ENCODE measurements around the gene SAG. TPM values are rescaled to one million over a fixed set of nuclear protein-coding genes. Genes with fewer than 3 reads are reported as not detected.

Gene SAG
- total RNA-seq, 2 donors from 2014 or later = 1.8 TPM; not detected in 1

DNA sequence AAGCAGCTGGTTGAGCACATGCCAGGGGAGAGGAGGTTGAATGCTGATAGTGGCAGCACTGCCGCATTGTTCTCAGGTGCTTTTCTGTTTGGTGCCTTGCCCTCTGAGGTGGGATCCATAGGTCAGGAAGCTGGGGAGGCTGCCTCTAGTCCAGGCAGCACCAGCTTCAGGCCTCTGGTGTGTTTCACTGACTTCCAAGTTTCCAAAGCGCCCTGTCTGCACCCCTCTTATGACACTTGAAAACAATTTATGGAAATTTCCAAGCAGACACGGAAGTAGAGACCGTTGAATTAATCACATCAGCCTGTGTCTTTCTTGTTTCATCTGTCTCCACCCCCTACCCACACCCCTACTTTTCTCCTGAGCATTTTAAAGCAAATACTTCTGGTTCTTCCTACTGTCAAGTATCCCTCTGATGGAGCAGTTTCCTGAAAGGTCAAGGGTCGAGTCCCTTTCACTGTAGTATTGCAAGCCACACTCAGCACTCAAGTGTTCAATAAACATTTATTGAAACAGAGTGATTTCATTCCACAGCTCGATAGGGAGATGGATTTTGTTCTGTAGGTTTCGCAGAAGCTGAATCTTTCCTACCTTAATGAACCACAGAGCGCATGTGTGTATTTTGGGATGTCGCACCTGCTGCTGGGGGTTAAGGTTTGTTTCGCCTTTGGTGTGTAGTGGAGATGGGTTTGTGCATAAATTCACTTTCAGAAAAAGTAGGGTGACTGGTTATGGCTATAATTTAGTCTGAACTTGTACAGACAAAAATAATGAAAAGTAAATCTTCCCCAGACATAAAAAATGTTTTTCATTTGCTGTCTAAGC, 68.1 kb downstream of the SAG start:
- no peaks in the 10 kb centered on the region for H3K36me3 ChIP-seq
- no peaks in the 10 kb centered on the region for H3K9me3 ChIP-seq
- no peaks in the 10 kb centered on the region for H3K27me3 ChIP-seq
- H3K27ac ChIP-seq = peak overlapping the region; percentile 3
- peaks cover 7% of the 10 kb centered on the region for H3K4me1 ChIP-seq
- no peak for TF ChIP-seq CTCF (IDR thresholded peaks at IDR 0.05)
- no peak overlapping the region for H3K4me3 ChIP-seq
- intact Hi-C loops (cut with DNase I) = no loop called here
- no peak for DNase-seq
- no peak overlapping the region for H3K9ac ChIP-seq (ENCODE audit: low read depth in 2 of 2, low read length in 2 of 2)

GRCh38 chr2:233379034-233379433, 71.4 kb downstream of the SAG start:
- no peak for DNase-seq
- no peaks in the 10 kb centered on the region for H3K9me3 ChIP-seq
- peaks cover 7% of the 10 kb centered on the region for H3K4me1 ChIP-seq
- intact Hi-C loops (cut with DNase I) = no loop called here
- H3K27me3 ChIP-seq = no peaks in the 10 kb centered on the region
- no peak overlapping the region for H3K4me3 ChIP-seq
- no peak overlapping the region for H3K9ac ChIP-seq (ENCODE audit: low read depth in 2 of 2, low read length in 2 of 2)
- no peaks in the 10 kb centered on the region for H3K36me3 ChIP-seq
- TF ChIP-seq CTCF (IDR thresholded peaks at IDR 0.05) = no peak
- H3K27ac ChIP-seq = no peak overlapping the region

GRCh38 chr2:233379441-233379840, 71.8 kb downstream of the SAG start:
- no peak for TF ChIP-seq CTCF (IDR thresholded peaks at IDR 0.05)
- no peaks in the 10 kb centered on the region for H3K9me3 ChIP-seq
- peaks cover 7% of the 10 kb centered on the region for H3K4me1 ChIP-seq
- no peaks in the 10 kb centered on the region for H3K36me3 ChIP-seq
- H3K9ac ChIP-seq (ENCODE audit: low read depth in 2 of 2, low read length in 2 of 2) = no peak overlapping the region
- no peak for DNase-seq
- H3K27ac ChIP-seq = no peak overlapping the region
- no peaks in the 10 kb centered on the region for H3K27me3 ChIP-seq
- no peak overlapping the region for H3K4me3 ChIP-seq
- intact Hi-C loops (cut with DNase I) = no loop called here

DNA sequence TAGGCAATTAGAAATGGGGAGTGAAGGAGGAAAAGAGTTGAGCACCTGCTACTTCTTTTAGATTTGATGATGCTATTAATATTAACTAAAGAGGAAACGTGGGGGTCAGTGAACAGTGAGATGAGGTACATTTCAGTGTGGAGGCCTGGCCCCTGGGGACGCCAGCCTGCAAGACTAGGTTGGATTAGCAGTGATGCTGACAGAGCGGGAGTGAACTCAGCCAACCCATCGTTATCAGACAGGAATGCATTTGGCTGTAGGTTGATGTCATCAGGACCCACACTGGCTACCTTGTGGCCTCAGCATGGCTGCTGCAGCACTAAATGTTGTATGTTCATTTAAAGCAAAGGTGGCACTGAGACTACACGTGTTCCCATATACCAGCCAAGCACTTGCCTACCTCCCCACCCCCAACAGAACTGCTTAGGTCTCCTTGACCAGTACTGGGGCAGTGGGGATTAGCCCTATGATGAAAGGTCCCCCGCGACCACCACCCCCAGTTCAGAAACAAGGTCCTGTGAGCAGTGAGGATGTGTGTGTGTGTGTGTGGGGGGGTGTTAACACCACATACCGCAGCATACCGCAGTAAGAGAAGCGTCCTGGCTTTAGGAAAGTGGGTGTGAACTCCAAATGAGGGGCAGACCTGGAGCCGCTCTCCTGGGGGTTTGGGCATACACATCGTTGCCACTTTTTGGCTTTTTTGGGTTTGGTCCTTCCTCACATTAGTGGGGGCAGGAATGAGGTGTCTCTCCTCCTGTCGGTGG, 72.7 kb downstream of the SAG start:
- peaks cover 4% of the 10 kb centered on the region for H3K4me1 ChIP-seq
- no peaks in the 10 kb centered on the region for H3K9me3 ChIP-seq
- intact Hi-C loops (cut with DNase I) = no loop called here
- no peak for TF ChIP-seq CTCF (IDR thresholded peaks at IDR 0.05)
- no peak overlapping the region for H3K9ac ChIP-seq (ENCODE audit: low read depth in 2 of 2, low read length in 2 of 2)
- no peaks in the 10 kb centered on the region for H3K36me3 ChIP-seq
- no peak for DNase-seq
- no peak overlapping the region for H3K4me3 ChIP-seq
- H3K27me3 ChIP-seq = no peaks in the 10 kb centered on the region
- H3K27ac ChIP-seq = no peak overlapping the region

DNA sequence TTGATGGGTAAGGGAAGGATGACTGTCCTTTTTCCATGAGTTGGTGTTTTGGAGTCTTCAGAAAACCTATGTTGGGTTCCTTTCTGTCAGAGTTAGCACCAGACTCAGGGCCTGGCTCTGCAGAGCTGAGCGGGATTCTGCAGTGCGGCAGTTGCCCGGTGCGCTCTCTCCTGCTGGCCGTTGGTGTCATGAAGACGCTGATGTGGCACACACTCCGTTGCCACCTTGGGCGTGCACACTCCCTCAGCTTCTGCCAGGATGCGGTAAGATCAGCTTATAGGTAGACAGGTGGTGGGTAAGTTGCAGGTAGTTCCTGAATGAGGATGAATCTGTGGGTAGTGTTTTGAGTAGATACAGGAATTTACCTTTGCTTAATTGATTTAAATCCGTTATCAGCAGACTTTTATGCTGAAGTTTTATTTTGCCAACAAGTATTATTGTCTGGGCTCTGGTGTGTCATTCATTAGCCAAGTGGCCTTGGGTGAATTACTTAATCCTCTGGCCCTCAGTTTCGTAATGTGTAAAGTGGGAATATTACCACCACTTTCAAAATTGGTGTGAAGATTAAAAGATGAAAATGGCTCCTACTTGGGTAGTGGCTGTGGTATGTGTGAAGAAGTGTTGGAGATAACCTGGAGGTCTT, 73.5 kb downstream of the SAG start:
- Histone ChIP-seq H3K4me3 (no peak overlapping the region), H3K36me3 (no peaks in the 10 kb centered on the region), H3K9ac (ENCODE audit: low read depth in 2 of 2, low read length in 2 of 2) (no peak overlapping the region), H3K27me3 (no peaks in the 10 kb centered on the region), H3K27ac (no peak overlapping the region), H3K4me1 (no peaks in the 10 kb centered on the region), H3K9me3 (no peaks in the 10 kb centered on the region)
- DNase-seq = no peak
- no peak for TF ChIP-seq CTCF (IDR thresholded peaks at IDR 0.05)
- intact Hi-C loops (cut with DNase I) = no loop called here

Measured in colonic mucosa (tissue), 4 donors.